IMR-90 (cell line): ENCODE results near the gene ZCCHC7.

ENCODE experiments used
- BHLHE40 ChIP-seq: fragments of 150-350 bp; IDR thresholded peaks from 2 replicates; pipeline ENCODE4 v1.6.1; 2016; ENCODE audit warnings: mild to moderate bottlenecking, low read depth, low read length
- CEBPB ChIP-seq: IDR thresholded peaks from 2 replicates; pipeline ENCODE4 v1.6.1; 2012; ENCODE audit warnings: low read depth, low read length, improper control_type of control experiment
- CTCF ChIP-seq: conservative IDR thresholded peaks from 2 replicates; pipeline ENCODE4 v1.5.1; 2012; ENCODE audit warnings: mild to moderate bottlenecking, low read depth, low read length, improper control_type of control experiment
- FOS ChIP-seq: fragments of 150-350 bp; IDR thresholded peaks from 2 replicates; pipeline ENCODE4 v1.6.1; 2016; ENCODE audit warnings: low read depth, low read length
- MXI1 ChIP-seq: IDR thresholded peaks from 2 replicates; pipeline ENCODE4 v1.6.1; 2012; ENCODE audit warnings: low read depth, mild to moderate bottlenecking, low read length, moderate library complexity, borderline replicate concordance
- NFE2L2 ChIP-seq: fragments of 150-350 bp; IDR thresholded peaks from 2 replicates; pipeline ENCODE4 v1.6.1; 2016; ENCODE audit warnings: low read depth, mild to moderate bottlenecking, low read length
- POLR2A ChIP-seq: IDR thresholded peaks from 2 replicates; pipeline ENCODE4 v1.6.1; 2012; ENCODE audit warnings: mild to moderate bottlenecking, low read depth, low read length
- RAD21 ChIP-seq: IDR thresholded peaks from 2 replicates; pipeline ENCODE4 v1.6.1; 2012; ENCODE audit warnings: low read length, improper control_type of control experiment
- RCOR1 ChIP-seq: IDR thresholded peaks from 2 replicates; pipeline ENCODE4 v1.6.1; 2012; ENCODE audit warnings: mild to moderate bottlenecking, low read length, improper control_type of control experiment; ENCODE audit not compliant: insufficient replicate concordance
- RFX5 ChIP-seq: IDR thresholded peaks from 2 replicates; pipeline ENCODE4 v1.8.0; 2012; ENCODE audit warnings: low read depth, mild to moderate bottlenecking, low read length, moderate library complexity
- SMC3 ChIP-seq: fragments of 150-350 bp; IDR thresholded peaks from 2 replicates; pipeline ENCODE4 v1.6.1; 2016; ENCODE audit warnings: low read depth, mild to moderate bottlenecking, antibody characterized with exemption, low read length, moderate library complexity

GRCh38 chr9:37191403-37192089, 71.2 kb downstream of the ZCCHC7 start:
- no peak for TF ChIP-seq CTCF
- no peak for TF ChIP-seq CEBPB
- TF ChIP-seq POLR2A: no peak
- no peak for TF ChIP-seq RCOR1
- no peak for TF ChIP-seq NFE2L2
- no peak for TF ChIP-seq FOS
- TF ChIP-seq BHLHE40: no peak
- no peak for TF ChIP-seq MXI1
- no peak for TF ChIP-seq RFX5
- no peak for TF ChIP-seq RAD21
- TF ChIP-seq SMC3: no peak
